ENCODE results near the gene ZXDB. TPM values are rescaled to one million over a fixed set of nuclear protein-coding genes. Genes with fewer than 3 reads are reported as not detected.

ZXDB gene
- total RNA-seq, 3 donors from 2014 or later (not counting 1 experiment from before 2014, with no cell fraction given): 16.2 to 18.0 (median 17.7) TPM

- WGBS (ENCODE audit: insufficient coverage): 83% methylated on average over 4 of the region's 5 CpGs
- Mint-ChIP-seq H3K36me3 (no peaks in the 10 kb centered on the region), H3K27me3 (ENCODE audit: low read depth in 2 of 2) (peaks cover 0 to 16% of the 10 kb centered on the region in 2 donors)
These were observed 8.3 kb upstream of the ZXDB start for GRCh38 chrX:57583477-57583876.

GRCh38 chrX:57586360-57586759 is 5.5 kb upstream of the ZXDB start:
- no peak for DNase-seq
- H3K27ac ChIP-seq (ENCODE audit: low read length): no peak overlapping the region
- H3K36me3 ChIP-seq (ENCODE audit: control insufficient read depth, insufficient read depth, low read length): no peaks in the 10 kb centered on the region
- H3K27me3 ChIP-seq (ENCODE audit: control insufficient read depth, insufficient read depth, low read length): no peaks in the 10 kb centered on the region
- Mint-ChIP-seq H3K27ac (no peak overlapping the region), H3K4me1 (peaks cover 3 to 7% of the 10 kb centered on the region in 2 donors), H3K9me3 (no peaks in the 10 kb centered on the region), H3K36me3 (no peaks in the 10 kb centered on the region), H3K4me3 (no peak overlapping the region), H3K27me3 (ENCODE audit: low read depth in 2 of 2) (peaks cover 0 to 15% of the 10 kb centered on the region in 2 donors)
- TF ChIP-seq CTCF (IDR thresholded peaks at IDR 0.05): no peak
- WGBS (ENCODE audit: insufficient coverage): 80% methylated on average over 1 of the region's 4 CpGs
- intact Hi-C loops (cut with micrococcal nuclease): no loop called here
- H3K9me3 ChIP-seq (ENCODE audit: control insufficient read depth, insufficient read depth, low read length): no peaks in the 10 kb centered on the region
- H3K4me3 ChIP-seq (ENCODE audit: low read length): no peak overlapping the region
- no peak for ATAC-seq
- H3K4me1 ChIP-seq (ENCODE audit: control insufficient read depth, insufficient read depth, low read length): peaks cover 7% of the 10 kb centered on the region

More at GRCh38 chrX:57583477-57583876, 8.3 kb upstream of the ZXDB start:
- H3K9me3 Mint-ChIP-seq: no peaks in the 10 kb centered on the region
- H3K4me3 Mint-ChIP-seq: no peak overlapping the region
- no peak overlapping the region for H3K27ac Mint-ChIP-seq
- no peaks in the 10 kb centered on the region for H3K27me3 ChIP-seq (ENCODE audit: control insufficient read depth, insufficient read depth, low read length)
- H3K4me1 Mint-ChIP-seq: no peaks in the 10 kb centered on the region
- DNase-seq (no peak), ATAC-seq (no peak)
- no peaks in the 10 kb centered on the region for H3K9me3 ChIP-seq (ENCODE audit: control insufficient read depth, insufficient read depth, low read length)
- H3K36me3 ChIP-seq (ENCODE audit: control insufficient read depth, insufficient read depth, low read length): no peaks in the 10 kb centered on the region
- H3K4me1 ChIP-seq (ENCODE audit: control insufficient read depth, insufficient read depth, low read length): no peaks in the 10 kb centered on the region
- TF ChIP-seq CTCF (IDR thresholded peaks at IDR 0.05): no peak
- no peak overlapping the region for H3K4me3 ChIP-seq (ENCODE audit: low read length)
- intact Hi-C loops (cut with micrococcal nuclease): loop anchor here (5.0 kb wide), 1 partner anchor 334 kb away; no protein-coding TSS in a partner anchor
- H3K27ac ChIP-seq (ENCODE audit: low read length): no peak overlapping the region

GRCh38 chrX:57587062-57587461 is 4.7 kb upstream of the ZXDB start:
- peaks cover 8% of the 10 kb centered on the region for H3K4me1 ChIP-seq (ENCODE audit: control insufficient read depth, insufficient read depth, low read length)
- H3K27ac ChIP-seq (ENCODE audit: low read length): no peak overlapping the region
- no peak for TF ChIP-seq CTCF (IDR thresholded peaks at IDR 0.05)
- ATAC-seq (no peak), DNase-seq (no peak)
- H3K4me3 ChIP-seq (ENCODE audit: low read length): no peak overlapping the region
- no peaks in the 10 kb centered on the region for H3K36me3 Mint-ChIP-seq
- H3K27ac Mint-ChIP-seq: no peak overlapping the region
- peaks cover 0 to 8% of the 10 kb centered on the region in 2 donors for H3K27me3 Mint-ChIP-seq (ENCODE audit: low read depth in 2 of 2)
- peaks cover 6 to 11% of the 10 kb centered on the region in 2 donors for H3K4me1 Mint-ChIP-seq
- H3K9me3 Mint-ChIP-seq: no peaks in the 10 kb centered on the region
- intact Hi-C loops (cut with micrococcal nuclease): no loop called here
- H3K27me3 ChIP-seq (ENCODE audit: control insufficient read depth, insufficient read depth, low read length): no peaks in the 10 kb centered on the region
- no peaks in the 10 kb centered on the region for H3K9me3 ChIP-seq (ENCODE audit: control insufficient read depth, insufficient read depth, low read length)
- no peak overlapping the region for H3K4me3 Mint-ChIP-seq
- H3K36me3 ChIP-seq (ENCODE audit: control insufficient read depth, insufficient read depth, low read length): no peaks in the 10 kb centered on the region
- WGBS (ENCODE audit: insufficient coverage): 62% methylated on average over 2 of the region's 2 CpGs

- ATAC-seq: no peak
These were observed 4.2 kb upstream of the ZXDB start for GRCh38 chrX:57587607-57588006.

More at GRCh38 chrX:57587607-57588006, 4.2 kb upstream of the ZXDB start:
- no peak overlapping the region for H3K27ac ChIP-seq (ENCODE audit: low read length)
- Mint-ChIP-seq H3K36me3 (no peaks in the 10 kb centered on the region), H3K27ac (no peak overlapping the region), H3K4me1 (peaks cover 6 to 11% of the 10 kb centered on the region in 2 donors), H3K4me3 (no peak overlapping the region), H3K9me3 (no peaks in the 10 kb centered on the region), H3K27me3 (ENCODE audit: low read depth in 2 of 2) (peaks cover 0 to 6% of the 10 kb centered on the region in 2 donors)
- intact Hi-C loops (cut with micrococcal nuclease): no loop called here
- no peaks in the 10 kb centered on the region for H3K27me3 ChIP-seq (ENCODE audit: control insufficient read depth, insufficient read depth, low read length)
- 25% methylated on average over 1 of the region's 2 CpGs for WGBS (ENCODE audit: insufficient coverage)
- H3K4me1 ChIP-seq (ENCODE audit: control insufficient read depth, insufficient read depth, low read length): peaks cover 8% of the 10 kb centered on the region
- no peak overlapping the region for H3K4me3 ChIP-seq (ENCODE audit: low read length)
- DNase-seq: no peak
- TF ChIP-seq CTCF (IDR thresholded peaks at IDR 0.05): no peak
- no peaks in the 10 kb centered on the region for H3K9me3 ChIP-seq (ENCODE audit: control insufficient read depth, insufficient read depth, low read length)
- no peaks in the 10 kb centered on the region for H3K36me3 ChIP-seq (ENCODE audit: control insufficient read depth, insufficient read depth, low read length)
